H1 (cell line): ENCODE data around the gene EFHC1. TPM values are rescaled to one million over a fixed set of nuclear protein-coding genes. Genes with fewer than 3 reads are reported as not detected.

Experiments used
- CTCF ChIA-PET: fragments of 300-600 bp; sonication (Branson Sonifier 250); formaldehyde crosslinking; loops from one replicate; lab custom pipeline; 2021; ENCODE audit not compliant: partially characterized antibody; lab: Charles Lee
- POLR2A ChIA-PET: fragments of 300-600 bp; sonication (Branson Sonifier 250); formaldehyde crosslinking; loops from one replicate; lab custom pipeline; 2021; ENCODE audit warnings: inconsistent platforms; ENCODE audit not compliant: partially characterized antibody; lab: Charles Lee
- DNase-seq, 2 experiments: peaks; one replicate each; pipeline versions ENCODE4 v3.0.0 to v3.0.0-alpha.2; 2010 to 2022; ENCODE audit warnings: low spot score in 2 of 2, low read depth in 1 of 2, mixed read lengths in 1 of 2
- FAIRE-seq: peaks from 2 replicates; lab custom pipeline; 2011; peaks lifted over from hg19 to GRCh38; lab: Jason Lieb, UNC
- H2AFZ ChIP-seq: 2 replicates; pipeline ENCODE4 v1.8.1; 2012; ENCODE audit warnings: low read length, inconsistent platforms
- H2AK5ac ChIP-seq: 2 replicates; pipeline ENCODE4 v1.6.1; 2013; ENCODE audit warnings: low read depth, low read length
- H2BK120ac ChIP-seq: replicated peaks from 2 replicates; pipeline ENCODE3; 2013; ENCODE audit warnings: low read depth, low read length, inconsistent platforms
- H2BK12ac ChIP-seq: 2 replicates; pipeline ENCODE4 v1.6.1; 2013; ENCODE audit warnings: low read depth, low read length
- H2BK15ac ChIP-seq: 2 replicates; pipeline ENCODE4 v1.6.1; 2013; ENCODE audit warnings: low read length
- H2BK20ac ChIP-seq: 2 replicates; pipeline ENCODE4 v1.6.1; 2013; ENCODE audit warnings: low read length
- H2BK5ac ChIP-seq: 2 replicates; pipeline ENCODE4 v1.6.1; 2013; ENCODE audit warnings: low read depth, low read length
- H3K14ac ChIP-seq: 2 replicates; pipeline ENCODE4 v1.6.1; 2013; ENCODE audit warnings: inconsistent platforms; ENCODE audit not compliant: insufficient read length
- H3K18ac ChIP-seq: 2 replicates; pipeline ENCODE4 v1.6.1; 2013; ENCODE audit warnings: low read length; ENCODE audit errors: extremely low read depth
- H3K23ac ChIP-seq: 2 replicates; pipeline ENCODE4 v1.6.1; 2013; ENCODE audit warnings: inconsistent platforms; ENCODE audit not compliant: insufficient read length
- H3K23me2 ChIP-seq: 2 replicates; pipeline ENCODE4 v1.6.1; 2013; ENCODE audit warnings: low read depth, low read length
- H3K27ac ChIP-seq: 2 replicates; pipeline ENCODE4 v1.6.1; 2011; ENCODE audit warnings: low read depth, low read length, inconsistent platforms
- H3K27me3 ChIP-seq, 4 experiments: replicated peaks in 1 of 4; 1 replicate in 1 of 4; 2 replicates in 3 of 4; pipeline versions ENCODE4 v1.6.1 to v1.8.1; 2011 to 2013; ENCODE audit warnings: low read length in 3 of 4, mild to moderate bottlenecking in 3 of 4, inconsistent platforms in 2 of 4, mixed read lengths in 2 of 4, moderate library complexity in 1 of 4; ENCODE audit not compliant: control insufficient read depth in 3 of 4, insufficient read depth in 3 of 4; ENCODE audit errors: extremely low read depth in 1 of 4
- H3K36me3 ChIP-seq, 4 experiments: 2 replicates each; pipeline versions ENCODE4 v1.6.1 to v1.8.1; 2011 to 2013; ENCODE audit warnings: mild to moderate bottlenecking in 4 of 4, low read length in 3 of 4, moderate library complexity in 2 of 4, control low read depth in 1 of 4, inconsistent platforms in 1 of 4; ENCODE audit not compliant: insufficient read depth in 4 of 4, control insufficient read depth in 2 of 4
- H3K4ac ChIP-seq: replicated peaks from 2 replicates; pipeline ENCODE3; 2013; ENCODE audit warnings: low read length, low read depth, mixed read lengths, inconsistent platforms; ENCODE audit not compliant: insufficient read length
- H3K4me1 ChIP-seq, 4 experiments: replicated peaks in 1 of 4; 1 replicate in 1 of 4; 2 replicates in 3 of 4; pipeline versions ENCODE4 v1.6.1 to v1.8.1; 2011 to 2013; ENCODE audit warnings: low read length in 3 of 4, inconsistent platforms in 2 of 4, mixed read lengths in 1 of 4; ENCODE audit not compliant: insufficient read depth in 4 of 4, control insufficient read depth in 3 of 4
- H3K4me2 ChIP-seq, 2 experiments: 2 replicates each; pipeline versions ENCODE4 v1.6.1 to v1.8.1; 2011 to 2013; ENCODE audit warnings: low read depth in 2 of 2, low read length in 2 of 2, control low read depth in 1 of 2, inconsistent platforms in 1 of 2, mild to moderate bottlenecking in 1 of 2; ENCODE audit not compliant: insufficient read depth in 1 of 2
- H3K4me3 ChIP-seq, 4 experiments: fragments of 200-600, 300-600 bp in 1 of 4; sonication (generic), shearing (Covaris generic), sonication (Bioruptor Twin) in 1 of 4; 2 replicates each; pipeline versions ENCODE4 v1.5.1 to v1.8.1; 2011 to 2016; ENCODE audit warnings: low read length in 4 of 4, low read depth in 3 of 4, control low read depth in 2 of 4, inconsistent platforms in 2 of 4, mild to moderate bottlenecking in 2 of 4, mixed read lengths in 1 of 4, moderate library complexity in 1 of 4; ENCODE audit not compliant: insufficient read depth in 2 of 4; ENCODE audit errors: extremely low read depth in 1 of 4
- H3K56ac ChIP-seq: replicated peaks from 2 replicates; pipeline ENCODE3; 2013; ENCODE audit warnings: low read depth, mild to moderate bottlenecking, mixed read lengths, low read length, inconsistent platforms; ENCODE audit not compliant: insufficient read length
- H3K79me1 ChIP-seq: 2 replicates; pipeline ENCODE4 v1.6.1; 2013; ENCODE audit warnings: low read depth, low read length, control low read depth
- H3K79me2 ChIP-seq, 2 experiments: 2 replicates each; pipeline versions ENCODE4 v1.6.1 to v1.8.1; 2012 to 2013; ENCODE audit warnings: low read length in 2 of 2, mild to moderate bottlenecking in 2 of 2, inconsistent platforms in 1 of 2; ENCODE audit not compliant: insufficient read depth in 2 of 2, control insufficient read depth in 1 of 2
- H3K9ac ChIP-seq, 4 experiments: replicated peaks in 1 of 4; 1 replicate in 1 of 4; 2 replicates in 3 of 4; pipeline versions ENCODE4 v1.6.1 to v1.8.1; 2011 to 2013; ENCODE audit warnings: low read depth in 3 of 4, low read length in 3 of 4, control low read depth in 2 of 4, mild to moderate bottlenecking in 2 of 4, moderate library complexity in 2 of 4, inconsistent platforms in 1 of 4; ENCODE audit errors: extremely low read depth in 1 of 4
- H3K9me3 ChIP-seq, 2 experiments: 2 replicates each; pipeline versions ENCODE4 v1.6.1 to v1.8.1; 2012 to 2013; ENCODE audit warnings: mild to moderate bottlenecking in 2 of 2, moderate library complexity in 2 of 2, control low read depth in 1 of 2, inconsistent platforms in 1 of 2, low read depth in 1 of 2, low read length in 1 of 2, mixed read lengths in 1 of 2; ENCODE audit not compliant: insufficient read depth in 2 of 2
- H4K20me1 ChIP-seq, 2 experiments: replicated peaks in 1 of 2; 2 replicates each; pipeline versions ENCODE3 to v1.8.1; 2011 to 2013; ENCODE audit warnings: inconsistent platforms in 2 of 2, low read length in 2 of 2, mild to moderate bottlenecking in 1 of 2; ENCODE audit not compliant: insufficient read depth in 2 of 2, control insufficient read depth in 1 of 2
- H4K5ac ChIP-seq: 2 replicates; pipeline ENCODE4 v1.6.1; 2013; ENCODE audit warnings: low read length, low read depth, mixed read lengths, inconsistent platforms; ENCODE audit not compliant: insufficient read length
- H4K8ac ChIP-seq: 2 replicates; pipeline ENCODE4 v1.8.0; 2013; ENCODE audit warnings: mild to moderate bottlenecking, moderate library complexity, low read length, inconsistent platforms; ENCODE audit not compliant: insufficient read depth; ENCODE audit errors: extremely low read depth
- H4K91ac ChIP-seq: replicated peaks from 2 replicates; pipeline ENCODE3; 2013; ENCODE audit warnings: low read length, mixed read lengths, inconsistent platforms; ENCODE audit not compliant: insufficient read length
- GABPA ChIP-seq: IDR thresholded peaks from 2 replicates; pipeline ENCODE4 v1.6.1; 2011; ENCODE audit warnings: mild to moderate bottlenecking, low read length, moderate library complexity, borderline replicate concordance; ENCODE audit not compliant: insufficient read depth
- HDAC6 ChIP-seq: IDR thresholded peaks from one replicate; pipeline ENCODE4 v1.7.1; 2012; ENCODE audit warnings: low read depth, mild to moderate bottlenecking, inconsistent platforms, low read length, moderate library complexity
- KDM4A ChIP-seq: IDR thresholded peaks from one replicate; pipeline ENCODE4 v1.7.1; 2012; ENCODE audit warnings: low read depth, mild to moderate bottlenecking, moderate library complexity, low read length, inconsistent platforms; ENCODE audit not compliant: severe bottlenecking
- MAFK ChIP-seq: IDR thresholded peaks from 2 replicates; pipeline ENCODE4 v1.6.1; 2012; ENCODE audit warnings: low read depth, mild to moderate bottlenecking, improper control_type of control experiment, low read length
- PHF8 ChIP-seq: fragments of 200-600 bp; sonication (generic); conservative IDR thresholded peaks from 2 replicates; pipeline ENCODE4 v1.7.1; 2012; ENCODE audit warnings: low read depth, mild to moderate bottlenecking, inconsistent platforms, low read length, moderate library complexity
- RFX5 ChIP-seq: IDR thresholded peaks from 2 replicates; pipeline ENCODE4 v1.6.1; 2011; ENCODE audit warnings: low read depth, low read length, improper control_type of control experiment, borderline replicate concordance
- SIN3A ChIP-seq, 2 experiments: IDR thresholded peaks in 1 of 2; conservative IDR thresholded peaks in 1 of 2; 2 replicates each; pipeline ENCODE4 v1.6.1; 2011 to 2012; ENCODE audit warnings: low read length in 2 of 2, improper control_type of control experiment in 1 of 2, low read depth in 1 of 2, mild to moderate bottlenecking in 1 of 2
- SP1 ChIP-seq: IDR thresholded peaks from 2 replicates; pipeline ENCODE4 v1.6.1; 2011; ENCODE audit warnings: low read depth, low read length
- TEAD4 ChIP-seq: IDR thresholded peaks from 2 replicates; pipeline ENCODE4 v1.6.1; 2012; ENCODE audit warnings: low read depth, low read length, inconsistent platforms, mixed read lengths
- WGBS, 2 experiments: shearing (Covaris generic) in 1 of 2; methylation state at CpG; one replicate each; pipeline versions ENCODE4 v1.1.6 to v1.1.7; 2013 to 2015; ENCODE audit warnings: low lambda C conversion rate in 2 of 2, mixed read lengths in 2 of 2, inconsistent platforms in 1 of 2, low coverage in 1 of 2, missing lambda C conversion rate in 1 of 2; ENCODE audit not compliant: insufficient replicate concordance in 2 of 2, insufficient coverage in 1 of 2, insufficient read length in 1 of 2; ENCODE audit errors: extremely low coverage in 1 of 2, missing lambda C conversion rate in 1 of 2; 5-methylcytosine and 5-hydroxymethylcytosine counted together
- polyA plus RNA-seq, 7 experiments: library from polyadenylated mRNA; depleted of rRNA in 3 of 7; stranded (reverse) in 5 of 7; unstranded in 2 of 7; fragments of >200 nt in 5 of 7; fragments of 200-250 nt in 2 of 7; gene quantifications; 1 replicate in 5 of 7; 2 replicates in 1 of 7; 4 replicates in 1 of 7; pipeline versions ENCODE4 v1.2.1 to v1.2.3, GENCODE V29; 2011 to 2013; ENCODE audit warnings: missing spikeins in 2 of 7, mixed read lengths in 2 of 7
- total RNA-seq: library from RNA; stranded (reverse); fragmentation: NEBNext Ultra II Directional; extraction: Animal tissue kit (Norgen Biotek cat#: 25700); gene quantifications from 2 replicates; pipeline ENCODE4 v1.2.1, GENCODE V29; 2021
- TF ChIP-seq, protein P1 (sequence below): IDR thresholded peaks from 2 replicates; pipeline ENCODE4 v1.6.1; 2012; ENCODE audit warnings: inconsistent platforms

The EFHC1 gene
- total and polyA plus RNA-seq, 2 of the 8 experiments (the other 6 are each of a cell fraction or from before 2014, with no cell fraction given), result 10.5 to 16.4 TPM

DNA sequence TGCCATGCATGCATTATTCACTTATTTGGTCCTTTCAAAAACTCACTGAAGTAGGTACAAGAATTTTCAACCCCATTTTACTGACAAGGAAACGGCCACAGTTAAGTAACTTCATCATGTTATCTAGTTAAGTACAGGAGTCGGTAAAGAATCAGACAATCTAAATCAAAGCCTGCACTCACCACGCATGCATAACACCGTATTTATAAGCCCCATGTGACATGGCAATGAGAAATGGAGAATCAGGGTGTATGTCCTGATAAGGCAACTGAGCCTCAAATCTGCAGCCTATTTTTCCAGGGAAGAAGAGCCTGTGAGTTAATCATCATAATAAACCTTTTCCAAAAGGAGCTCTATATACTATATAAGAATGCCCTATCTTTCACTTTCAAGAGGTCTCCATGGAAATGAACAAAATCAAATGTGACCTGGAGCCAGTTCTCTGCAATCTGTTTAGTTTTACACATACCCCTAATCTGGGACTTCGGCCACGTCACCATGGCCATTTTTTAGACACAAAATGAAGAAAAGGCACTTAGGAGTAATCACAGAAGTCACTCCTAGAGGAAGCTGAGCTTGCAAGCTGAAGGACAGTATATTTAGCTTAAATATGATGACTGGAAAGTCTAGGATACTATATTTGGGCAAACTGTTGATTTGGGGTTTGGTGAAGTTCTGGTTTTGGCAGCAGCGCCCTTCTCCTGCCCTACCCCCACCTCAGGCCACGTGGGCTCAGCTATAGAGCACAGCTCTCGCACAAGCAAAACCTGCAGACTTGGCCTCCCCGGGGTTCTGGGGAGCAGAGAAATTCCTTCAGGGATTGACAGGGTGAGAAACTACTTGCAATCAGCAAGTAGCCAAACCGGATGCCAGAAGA, 137.5 kb downstream of the EFHC1 start:
- Histone ChIP-seq H4K91ac (no peak overlapping the region), H3K56ac (no peak overlapping the region), H3K79me2 (peaks cover 0 to 42% of the 10 kb centered on the region in 2 experiments; a peak in 3 of 4 replicates), H2BK15ac (no peak overlapping the region), H3K4me2 (peak overlapping the region in 1 of 2 experiments; percentile 3; a peak in 1 of 4 replicates), H3K27ac (no peak overlapping the region), H3K4me3 (no peak overlapping the region; a peak in 1 of 8 replicates), H3K23ac (no peak overlapping the region), H3K23me2 (no peaks in the 10 kb centered on the region), H3K79me1 (peaks cover 5% of the 10 kb centered on the region; the same call in 1 of the 2 replicates), H2BK12ac (no peak overlapping the region), H3K27me3 (no peaks in the 10 kb centered on the region), H3K14ac (no peak overlapping the region), H4K5ac (no peak overlapping the region), H4K8ac (no peak overlapping the region), H3K4me1 (peaks cover 1 to 16% (median 13%) of the 10 kb centered on the region in 4 experiments; a peak in 6 of 7 replicates), H2BK20ac (no peak overlapping the region), H3K9ac (no peak overlapping the region), H4K20me1 (peaks cover 0 to 1% of the 10 kb centered on the region in 2 experiments), H3K4ac (no peak overlapping the region), H2BK5ac (no peak overlapping the region), H2BK120ac (no peak overlapping the region), H2AFZ (no peak overlapping the region), H3K18ac (0 out of 2 replicates have a peak overlapping the region, but pooled peaks have one; percentile 3), H2AK5ac (no peak overlapping the region), H3K9me3 (no peaks in the 10 kb centered on the region), H3K36me3 (no peaks in the 10 kb centered on the region)
- 71% methylated on average over 10 of the region's 11 CpGs; no CpG with 5 or more reads in 1 of the 2 experiments for WGBS, 2 experiments
- ChIA-PET CTCF (interaction anchor here (1.8 to 2.3 kb wide), 4 partner anchors 12 to 140 kb away, joined by 6 to 11 read pairs (median 8); no protein-coding TSS in a partner anchor), POLR2A (interaction anchor here (0.7 to 1.4 kb wide), 2 partner anchors 19 to 140 kb away, joined by 3 to 9 read pairs; partner anchors contain the start of gene TRAM2)
- peak in 1 of 2 experiments; percentile 58 for DNase-seq
- no peak for FAIRE-seq
- no peak for TF ChIP-seq RFX5
- 0 out of 4 replicates have a peak, but pooled peaks of 1 of the 2 experiments have one; percentile 21 for TF ChIP-seq SIN3A (conservative IDR thresholded peaks at IDR 0.05 in 1 of 2, IDR thresholded peaks at IDR 0.05 in 1 of 2; ENCODE audit: low read depth in 1 of 2, low read length in 2 of 2)
- no peak for TF ChIP-seq MAFK
- TF ChIP-seq TEAD4, result peak; percentile 51
- 0 out of 2 replicates have a peak, but pooled peaks have one; percentile 48 for TF ChIP-seq SP1
- TF ChIP-seq KDM4A, result no peak
- TF ChIP-seq HDAC6, result no peak
- no peak for TF ChIP-seq GABPA
- TF ChIP-seq, protein P1, sequence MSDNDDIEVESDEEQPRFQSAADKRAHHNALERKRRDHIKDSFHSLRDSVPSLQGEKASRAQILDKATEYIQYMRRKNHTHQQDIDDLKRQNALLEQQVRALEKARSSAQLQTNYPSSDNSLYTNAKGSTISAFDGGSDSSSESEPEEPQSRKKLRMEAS, result peak; percentile 85
- no peak for TF ChIP-seq PHF8
